Vagina (tissue), 2 donors: Measurements from ENCODE around the gene KIRREL3. TPM values are rescaled to one million over a fixed set of nuclear protein-coding genes. Genes with fewer than 3 reads are reported as not detected.

Experiments used
- DNase-seq, 2 donors: peaks; one replicate each; pipeline ENCODE4 v3.0.0-alpha.2; 2017; ENCODE audit errors: extremely low spot score in 2 of 2
- H3K27ac ChIP-seq: fragments of 200-600 bp; sonication (generic); one replicate; pipeline ENCODE4 v1.5.1; 2019
- H3K27me3 ChIP-seq: fragments of 200-600 bp; sonication (generic); one replicate; pipeline ENCODE4 v1.5.1; 2019
- H3K36me3 ChIP-seq, 2 donors: fragments of 200-600 bp; sonication (generic); one replicate each; pipeline ENCODE4 v1.5.1; 2017 to 2019
- H3K4me1 ChIP-seq: fragments of 200-600 bp; sonication (generic); one replicate; pipeline ENCODE4 v1.5.1; 2019
- H3K4me3 ChIP-seq, 2 donors: fragments of 200-600 bp; sonication (generic); 1 replicate in 1 of 2; 2 replicates in 1 of 2; pipeline ENCODE4 v1.5.1; 2016 to 2019
- H3K9me3 ChIP-seq: fragments of 200-600 bp; sonication (generic); one replicate; pipeline ENCODE4 v1.5.1; 2019
- POLR2A ChIP-seq, 2 donors: fragments of 450-650 bp; IDR thresholded peaks; one replicate each; pipeline ENCODE4 v1.6.1; 2017; ENCODE audit warnings: antibody characterized with exemption in 2 of 2, mild to moderate bottlenecking in 2 of 2, moderate library complexity in 2 of 2
- POLR2AphosphoS5 ChIP-seq, 2 donors: sonication (generic); formaldehyde crosslinking; IDR thresholded peaks; one replicate each; pipeline ENCODE4 v1.9.0; 2017; ENCODE audit warnings: antibody characterized with exemption in 2 of 2, mild to moderate bottlenecking in 2 of 2, low read depth in 1 of 2; ENCODE audit not compliant: insufficient read depth in 1 of 2
- intact Hi-C: fragments of 100-400 bp; cut with DNase I; formaldehyde crosslinking; loops from one replicate; pipeline ENCODE4 v1.15.1; 2023
- total RNA-seq: library from RNA; depleted of rRNA; stranded (reverse); fragments of >200 nt; gene quantifications from one replicate; pipeline ENCODE4 v1.2.3, GENCODE V29; 2016
- TF ChIP-seq, protein P1 (sequence below), 3 experiments: fragments of 450-650 bp in 2 of 3; fragments of 200-600 bp in 1 of 3; sonication (generic) in 1 of 3; IDR thresholded peaks; one replicate each; pipeline ENCODE4 v1.5.1; 2017 to 2019; ENCODE audit warnings: antibody characterized with exemption in 3 of 3, mild to moderate bottlenecking in 2 of 3, moderate library complexity in 2 of 3

KIRREL3 gene
- total RNA-seq, 1 donor from 2014 or later = not detected

DNA sequence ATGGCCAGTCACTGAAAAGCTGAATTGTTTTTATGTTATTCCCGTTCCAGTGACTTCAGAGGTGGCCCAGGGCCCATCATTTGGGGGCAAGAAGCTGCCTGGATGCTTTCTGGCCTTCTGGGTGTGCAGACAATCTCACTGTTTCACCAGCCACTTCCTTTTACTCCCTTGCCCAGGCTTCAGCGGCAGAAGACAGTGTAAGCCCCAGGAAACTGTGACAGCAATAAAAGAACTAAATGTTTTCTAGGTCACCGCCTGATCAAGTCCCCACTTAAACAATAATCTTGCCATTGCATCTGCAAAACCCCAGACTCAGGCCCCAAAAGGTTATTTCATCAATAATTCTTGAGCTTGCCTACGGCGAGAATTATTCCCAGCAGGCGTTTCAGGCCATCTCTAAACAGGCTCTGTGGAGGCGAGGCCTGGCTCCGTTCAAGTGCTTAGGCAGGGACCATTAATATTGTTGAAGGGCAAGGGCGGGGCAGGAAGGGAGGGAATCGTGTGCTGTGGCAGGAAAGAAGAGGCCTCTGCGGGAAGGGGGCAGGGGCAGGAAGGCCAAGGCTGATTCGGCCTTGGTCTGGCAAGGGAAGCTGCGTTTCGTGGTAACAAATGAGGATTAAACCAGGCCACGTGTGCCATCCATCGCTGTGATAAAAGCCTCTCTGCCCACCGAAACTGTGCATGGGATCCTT, 252.3 kb downstream of the KIRREL3 start:
- H3K36me3 ChIP-seq = no peaks in the 10 kb centered on the region
- no peak overlapping the region for H3K27ac ChIP-seq
- H3K9me3 ChIP-seq = no peaks in the 10 kb centered on the region
- H3K4me3 ChIP-seq = no peak overlapping the region
- no peaks in the 10 kb centered on the region for H3K27me3 ChIP-seq
- no peak for DNase-seq
- TF ChIP-seq, protein P1, sequence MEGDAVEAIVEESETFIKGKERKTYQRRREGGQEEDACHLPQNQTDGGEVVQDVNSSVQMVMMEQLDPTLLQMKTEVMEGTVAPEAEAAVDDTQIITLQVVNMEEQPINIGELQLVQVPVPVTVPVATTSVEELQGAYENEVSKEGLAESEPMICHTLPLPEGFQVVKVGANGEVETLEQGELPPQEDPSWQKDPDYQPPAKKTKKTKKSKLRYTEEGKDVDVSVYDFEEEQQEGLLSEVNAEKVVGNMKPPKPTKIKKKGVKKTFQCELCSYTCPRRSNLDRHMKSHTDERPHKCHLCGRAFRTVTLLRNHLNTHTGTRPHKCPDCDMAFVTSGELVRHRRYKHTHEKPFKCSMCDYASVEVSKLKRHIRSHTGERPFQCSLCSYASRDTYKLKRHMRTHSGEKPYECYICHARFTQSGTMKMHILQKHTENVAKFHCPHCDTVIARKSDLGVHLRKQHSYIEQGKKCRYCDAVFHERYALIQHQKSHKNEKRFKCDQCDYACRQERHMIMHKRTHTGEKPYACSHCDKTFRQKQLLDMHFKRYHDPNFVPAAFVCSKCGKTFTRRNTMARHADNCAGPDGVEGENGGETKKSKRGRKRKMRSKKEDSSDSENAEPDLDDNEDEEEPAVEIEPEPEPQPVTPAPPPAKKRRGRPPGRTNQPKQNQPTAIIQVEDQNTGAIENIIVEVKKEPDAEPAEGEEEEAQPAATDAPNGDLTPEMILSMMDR (IDR thresholded peaks at IDR 0.05) = no peak
- intact Hi-C loops = no loop called here
- no peaks in the 10 kb centered on the region for H3K4me1 ChIP-seq

DNA sequence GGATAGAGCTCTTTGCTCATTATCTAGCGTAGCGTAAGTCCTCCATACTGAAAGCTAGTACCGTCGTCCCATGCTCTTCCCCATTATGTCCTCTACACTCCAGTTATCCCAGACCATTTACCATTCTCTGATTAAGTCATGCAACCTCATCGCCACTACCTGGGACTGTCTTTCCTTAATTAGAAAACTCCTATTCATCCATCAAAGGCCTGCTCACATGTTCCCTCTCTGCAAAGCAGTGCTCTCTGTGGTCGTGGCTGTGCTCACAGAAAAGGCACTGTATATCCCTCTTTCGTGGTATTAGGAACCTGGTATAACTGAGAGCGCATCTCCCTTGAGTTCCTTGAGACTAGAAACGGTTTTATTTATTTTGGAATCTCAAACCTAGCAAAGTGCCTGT, 253.3 kb downstream of the KIRREL3 start:
- TF ChIP-seq POLR2AphosphoS5 (IDR thresholded peaks at IDR 0.05; ENCODE audit: insufficient read depth in 1 of 2, low read depth in 1 of 2) (no peak), POLR2A (IDR thresholded peaks at IDR 0.05) (no peak)
- TF ChIP-seq, protein P1 (IDR thresholded peaks at IDR 0.05) = no peak
- intact Hi-C loops = no loop called here
- H3K4me1 ChIP-seq = no peaks in the 10 kb centered on the region

DNA sequence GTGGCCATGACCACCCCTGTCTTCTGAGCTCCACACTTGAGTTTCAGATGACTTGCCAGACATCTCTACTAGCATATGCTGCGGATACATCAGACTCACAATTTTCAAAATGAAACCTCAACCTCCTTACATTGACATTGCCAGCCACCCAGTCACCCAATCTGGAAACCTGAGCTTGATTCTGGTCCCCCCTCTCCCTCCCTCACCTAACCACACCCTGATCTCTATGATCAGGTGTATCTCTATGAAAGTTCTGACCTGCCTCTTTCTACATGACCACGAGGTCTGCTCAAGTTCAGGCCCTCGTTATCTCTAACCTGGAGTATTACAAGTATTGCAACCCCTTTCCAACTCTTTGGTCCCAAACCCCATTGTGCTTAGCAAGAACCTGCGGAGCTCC, 254.1 kb downstream of the KIRREL3 start:
- DNase-seq = no peak
- H3K27ac ChIP-seq = no peak overlapping the region
- no peaks in the 10 kb centered on the region for H3K27me3 ChIP-seq
- no peak for TF ChIP-seq POLR2AphosphoS5 (IDR thresholded peaks at IDR 0.05; ENCODE audit: insufficient read depth in 1 of 2, low read depth in 1 of 2)
- intact Hi-C loops = no loop called here
- no peaks in the 10 kb centered on the region for H3K36me3 ChIP-seq
- no peaks in the 10 kb centered on the region for H3K4me1 ChIP-seq
- H3K4me3 ChIP-seq = no peak overlapping the region
- H3K9me3 ChIP-seq = no peaks in the 10 kb centered on the region

More for the DNA sequence above, 253.3 kb downstream of the KIRREL3 start:
- DNase-seq = no peak
- Histone ChIP-seq H3K4me3 (no peak overlapping the region), H3K36me3 (no peaks in the 10 kb centered on the region), H3K9me3 (no peaks in the 10 kb centered on the region), H3K27me3 (no peaks in the 10 kb centered on the region), H3K27ac (no peak overlapping the region)

DNA sequence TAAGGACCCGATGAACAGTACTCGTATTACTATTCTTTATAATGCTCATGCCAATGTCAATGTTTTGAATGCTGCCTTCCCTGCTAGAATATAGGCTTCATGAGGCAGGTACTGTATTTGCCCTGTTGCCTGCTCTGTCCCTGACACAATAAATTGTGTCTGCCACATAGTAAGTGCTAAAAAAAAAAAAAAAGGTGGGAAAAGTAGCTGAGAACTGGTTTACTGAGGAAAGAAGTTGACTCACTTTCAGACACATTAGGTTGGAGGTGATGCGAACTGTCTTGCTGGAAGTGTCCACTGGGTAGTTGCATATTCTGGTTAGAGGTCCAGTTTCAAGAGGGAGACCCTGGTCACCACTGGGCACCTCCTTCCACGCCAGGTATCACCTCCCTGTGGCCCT, 255.9 kb downstream of the KIRREL3 start:
- no peak for DNase-seq
- TF ChIP-seq, protein P1 (IDR thresholded peaks at IDR 0.05) = no peak
- no peak for TF ChIP-seq POLR2AphosphoS5 (IDR thresholded peaks at IDR 0.05; ENCODE audit: insufficient read depth in 1 of 2, low read depth in 1 of 2)
- TF ChIP-seq POLR2A (IDR thresholded peaks at IDR 0.05) = no peak
- H3K27ac ChIP-seq = no peak overlapping the region
- no peaks in the 10 kb centered on the region for H3K9me3 ChIP-seq
- H3K36me3 ChIP-seq = no peaks in the 10 kb centered on the region
- H3K4me1 ChIP-seq = no peaks in the 10 kb centered on the region
- intact Hi-C loops = no loop called here
- H3K27me3 ChIP-seq = no peaks in the 10 kb centered on the region
- H3K4me3 ChIP-seq = no peak overlapping the region

DNA sequence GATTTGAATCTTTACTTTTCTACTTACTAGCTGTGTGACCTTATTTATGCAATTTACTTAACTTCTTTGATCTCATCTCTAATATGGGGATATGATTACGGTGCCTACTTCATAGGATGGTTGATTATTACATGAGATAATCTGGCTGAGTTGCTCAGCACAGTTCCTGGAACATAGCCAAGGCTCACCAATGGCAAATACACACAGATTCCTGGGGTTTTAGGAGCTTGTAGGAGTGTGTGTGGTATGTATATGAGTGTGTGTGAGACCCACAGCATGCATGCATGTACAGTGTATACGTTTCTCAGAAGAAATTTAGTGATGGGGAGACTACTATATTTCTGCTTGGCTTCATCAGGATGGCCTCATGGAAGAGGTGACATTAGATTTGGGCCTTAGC, 256.9 kb downstream of the KIRREL3 start:
- no peak overlapping the region for H3K27ac ChIP-seq
- H3K4me1 ChIP-seq = no peaks in the 10 kb centered on the region
- no peaks in the 10 kb centered on the region for H3K27me3 ChIP-seq
- TF ChIP-seq POLR2AphosphoS5 (IDR thresholded peaks at IDR 0.05; ENCODE audit: insufficient read depth in 1 of 2, low read depth in 1 of 2) (no peak), POLR2A (IDR thresholded peaks at IDR 0.05) (no peak)
- TF ChIP-seq, protein P1 (IDR thresholded peaks at IDR 0.05) = no peak
- no peak overlapping the region for H3K4me3 ChIP-seq
- DNase-seq = no peak
- no peaks in the 10 kb centered on the region for H3K36me3 ChIP-seq
- intact Hi-C loops = no loop called here
- H3K9me3 ChIP-seq = no peaks in the 10 kb centered on the region
